Fibroblast of lung (primary cell): ENCODE data around the gene IKBIP. TPM values are rescaled to one million over a fixed set of nuclear protein-coding genes. Genes with fewer than 3 reads are reported as not detected.

Experiments used
- DNase-seq, 2 donors: peaks; one replicate each; pipeline versions ENCODE4 v3.0.0 to v3.0.0-alpha.2; 2010; ENCODE audit warnings: low read depth in 2 of 2
- H2AFZ ChIP-seq: 2 replicates; pipeline ENCODE4 v1.5.1; 2012; ENCODE audit warnings: low read length, control low read depth, inconsistent platforms
- H3K27ac ChIP-seq: 2 replicates; pipeline ENCODE4 v1.5.1; 2011; ENCODE audit warnings: low read length, control low read depth; ENCODE audit not compliant: insufficient read depth
- H3K27me3 ChIP-seq: 2 replicates; pipeline ENCODE4 v1.5.1; 2011; ENCODE audit warnings: mild to moderate bottlenecking, low read length; ENCODE audit not compliant: control insufficient read depth, insufficient read depth
- H3K36me3 ChIP-seq: 2 replicates; pipeline ENCODE4 v1.5.1; 2011; ENCODE audit warnings: low read length; ENCODE audit not compliant: control insufficient read depth, insufficient read depth
- H3K4me1 ChIP-seq: 2 replicates; pipeline ENCODE4 v1.5.1; 2011; ENCODE audit warnings: low read length; ENCODE audit not compliant: control insufficient read depth, insufficient read depth; ENCODE audit errors: extremely low read depth
- H3K4me2 ChIP-seq: 2 replicates; pipeline ENCODE4 v1.5.1; 2011; ENCODE audit warnings: low read length, control low read depth; ENCODE audit not compliant: insufficient read depth; ENCODE audit errors: extremely low read depth
- H3K4me3 ChIP-seq, 4 experiments: fragments of 200-600 bp in 1 of 4; sonication (generic) in 1 of 4; replicated peaks in 1 of 4; 2 replicates each; pipeline ENCODE4 v1.5.1; 2011 to 2016; ENCODE audit warnings: low read length in 4 of 4, low read depth in 3 of 4, mild to moderate bottlenecking in 3 of 4, control low read depth in 2 of 4, inconsistent platforms in 1 of 4, mixed read lengths in 1 of 4; ENCODE audit not compliant: insufficient read depth in 1 of 4; ENCODE audit errors: control extremely low read depth in 1 of 4
- H3K79me2 ChIP-seq: 2 replicates; pipeline ENCODE4 v1.5.1; 2012; ENCODE audit warnings: mild to moderate bottlenecking, low read length, inconsistent platforms; ENCODE audit not compliant: control insufficient read depth, insufficient read depth
- H3K9ac ChIP-seq: 2 replicates; pipeline ENCODE4 v1.5.1; 2011; ENCODE audit warnings: mild to moderate bottlenecking, low read length, control low read depth; ENCODE audit not compliant: insufficient read depth
- H3K9me3 ChIP-seq: 2 replicates; pipeline ENCODE4 v1.5.1; 2012; ENCODE audit warnings: low read depth, low read length; ENCODE audit not compliant: control insufficient read depth, insufficient read depth
- H4K20me1 ChIP-seq: 2 replicates; pipeline ENCODE4 v1.5.1; 2011; ENCODE audit warnings: low read length; ENCODE audit not compliant: control insufficient read depth, insufficient read depth; ENCODE audit errors: extremely low read depth
- CTCF ChIP-seq, 2 donors: IDR thresholded peaks in 1 of 2; conservative IDR thresholded peaks in 1 of 2; 1 replicate in 1 of 2; 2 replicates in 1 of 2; pipeline ENCODE4 v1.5.1; 2011 to 2012; ENCODE audit warnings: low read length in 2 of 2, control low read depth in 1 of 2, inconsistent platforms in 1 of 2, low read depth in 1 of 2, mild to moderate bottlenecking in 1 of 2
- EZH2 ChIP-seq: IDR thresholded peaks from 2 replicates; pipeline ENCODE4 v1.5.1; 2012; ENCODE audit warnings: low read length, control low read depth, mild to moderate bottlenecking; ENCODE audit errors: missing control alignments
- polyA plus RNA-seq, 2 donors: library from polyadenylated mRNA; depleted of rRNA in 1 of 2; stranded (reverse) in 1 of 2; unstranded in 1 of 2; fragments of >200 nt; gene quantifications; 2 replicates each; pipeline ENCODE4 v1.2.1, GENCODE V29; 2011 to 2012; ENCODE audit warnings: missing spikeins in 1 of 2
- total RNA-seq: library from RNA; depleted of rRNA; stranded (reverse); fragments of >200 nt; gene quantifications from 2 replicates; pipeline ENCODE4 v1.2.1, GENCODE V29; 2014

IKBIP gene
- total and polyA plus RNA-seq, 2 donors (not counting 1 experiment from before 2014, with no cell fraction given) = 43.9 to 58.5 TPM

GRCh38 chr12:98635657-98636323 lies 8.8 kb downstream of the IKBIP start:
- H3K9me3 ChIP-seq = no peaks in the 10 kb centered on the region
- H3K4me1 ChIP-seq = peaks cover 4% of the 10 kb centered on the region
- H3K27ac ChIP-seq = no peak overlapping the region
- H3K79me2 ChIP-seq = peaks cover 55% of the 10 kb centered on the region
- no peak for TF ChIP-seq CTCF (conservative IDR thresholded peaks at IDR 0.05 in 1 of 2, IDR thresholded peaks at IDR 0.05 in 1 of 2; ENCODE audit: low read depth in 1 of 2, low read length in 2 of 2)
- TF ChIP-seq EZH2 = no peak
- H3K4me2 ChIP-seq = no peak overlapping the region
- peaks cover 2% of the 10 kb centered on the region for H3K36me3 ChIP-seq
- no peaks in the 10 kb centered on the region for H3K27me3 ChIP-seq
- H3K9ac ChIP-seq = no peak overlapping the region
- no peak overlapping the region for H3K4me3 ChIP-seq
- DNase-seq = peak; percentile 47 to 89
- H4K20me1 ChIP-seq = no peaks in the 10 kb centered on the region
- no peak overlapping the region for H2AFZ ChIP-seq

- TF ChIP-seq EZH2 (no peak), CTCF (conservative IDR thresholded peaks at IDR 0.05 in 1 of 2, IDR thresholded peaks at IDR 0.05 in 1 of 2; ENCODE audit: low read depth in 1 of 2, low read length in 2 of 2) (no peak)
- no peak overlapping the region for H3K4me2 ChIP-seq
- peak in 1 of 2 donors; percentile 84 for DNase-seq
- no peaks in the 10 kb centered on the region for H3K79me2 ChIP-seq
- H2AFZ ChIP-seq = no peak overlapping the region
- H3K27me3 ChIP-seq = no peaks in the 10 kb centered on the region
- H3K27ac ChIP-seq = no peak overlapping the region
- H3K4me1 ChIP-seq = no peaks in the 10 kb centered on the region
- no peaks in the 10 kb centered on the region for H3K36me3 ChIP-seq
- no peak overlapping the region for H3K4me3 ChIP-seq
- H3K9me3 ChIP-seq = no peaks in the 10 kb centered on the region
- no peaks in the 10 kb centered on the region for H4K20me1 ChIP-seq
- H3K9ac ChIP-seq = no peak overlapping the region
Measured at GRCh38 chr12:98618952-98619351, 25.6 kb downstream of the IKBIP start.

GRCh38 chr12:98612696-98613334 lies 31.8 kb downstream of the IKBIP start:
- Histone ChIP-seq H3K79me2 (no peaks in the 10 kb centered on the region), H2AFZ (no peak overlapping the region), H3K4me3 (no peak overlapping the region), H4K20me1 (no peaks in the 10 kb centered on the region), H3K4me2 (no peak overlapping the region), H3K27ac (no peak overlapping the region), H3K27me3 (no peaks in the 10 kb centered on the region), H3K4me1 (no peaks in the 10 kb centered on the region), H3K36me3 (no peaks in the 10 kb centered on the region), H3K9ac (no peak overlapping the region), H3K9me3 (no peaks in the 10 kb centered on the region)
- no peak for DNase-seq
- TF ChIP-seq EZH2 (no peak), CTCF (conservative IDR thresholded peaks at IDR 0.05 in 1 of 2, IDR thresholded peaks at IDR 0.05 in 1 of 2; ENCODE audit: low read depth in 1 of 2, low read length in 2 of 2) (no peak)
